GM19351 (cell line): ENCODE data around the gene KRTAP20-4.

Experiments
- ATAC-seq: cut with Tn5 transposase; IDR thresholded peaks from one replicate; pipeline ENCODE4 v1.9.1; 2021; ENCODE audit warnings: mild to moderate bottlenecking, moderate library complexity; ENCODE audit not compliant: unreplicated experiment

KRTAP20-4 gene

DNA sequence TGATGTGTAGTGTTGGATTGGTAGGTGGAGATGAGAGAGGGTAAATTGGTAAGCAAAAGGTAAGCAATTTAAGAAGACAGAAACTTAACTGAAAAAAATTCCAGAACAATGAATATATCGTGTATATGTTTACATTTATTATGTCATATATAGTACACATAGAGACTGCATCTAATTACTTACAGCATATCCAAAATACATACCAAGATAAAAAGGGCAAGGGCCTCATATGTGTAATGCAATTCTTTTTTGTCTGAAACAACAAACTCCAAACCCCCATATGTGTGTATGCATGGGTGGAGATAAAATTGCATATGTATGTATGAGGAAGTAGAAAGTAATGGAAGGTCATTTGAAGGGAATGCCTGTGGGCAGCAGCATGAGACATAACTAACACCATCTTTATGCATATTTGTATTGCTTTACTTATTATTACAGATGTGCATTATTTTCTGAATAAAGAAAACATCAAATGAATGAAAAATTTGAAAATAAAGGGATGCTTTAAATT is 26.5 kb downstream of the KRTAP20-4 start:
- ATAC-seq = no peak

DNA sequence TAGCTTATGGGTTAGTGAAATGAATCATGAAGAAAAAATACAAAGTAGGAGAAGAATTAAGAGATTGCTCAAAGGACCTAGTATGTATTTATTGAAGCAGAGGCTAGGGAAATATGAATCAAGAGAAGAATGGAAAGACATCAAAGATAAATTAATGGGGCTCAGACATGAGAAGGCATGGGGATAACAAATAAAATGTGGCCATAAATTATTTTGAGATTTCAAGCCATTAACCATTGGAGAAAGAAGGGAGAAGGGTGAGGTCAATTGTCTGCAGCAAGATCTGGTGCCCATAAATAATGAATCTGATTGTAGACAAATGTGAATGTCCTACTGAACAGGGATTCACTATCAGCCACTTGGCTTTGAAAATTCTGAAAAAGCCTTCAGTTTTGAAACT is 32.5 kb downstream of the KRTAP20-4 start:
- no peak for ATAC-seq

DNA sequence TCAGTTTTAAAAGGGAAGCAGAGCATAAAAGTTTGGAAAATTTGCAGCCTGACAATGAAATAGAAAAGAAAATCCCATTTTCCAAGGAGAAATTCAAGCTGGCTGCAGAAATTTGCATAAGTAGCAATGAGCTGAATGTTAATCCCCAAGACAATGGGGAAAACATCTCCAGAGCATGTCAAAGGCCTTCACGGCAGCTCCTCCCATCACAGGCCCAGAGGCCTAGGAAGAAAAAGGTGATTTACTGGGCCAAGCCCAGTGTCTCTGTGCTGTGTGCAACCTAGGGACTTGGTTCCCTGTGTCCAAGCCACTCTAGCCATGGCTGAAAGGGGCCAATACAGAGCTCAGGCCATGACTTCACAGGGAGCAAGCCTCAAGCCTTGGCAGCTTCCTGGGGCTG is 48.3 kb downstream of the KRTAP20-4 start:
- ATAC-seq = no peak
